ENCODE results near the gene CCDC82. TPM values are rescaled to one million over a fixed set of nuclear protein-coding genes. Genes with fewer than 3 reads are reported as not detected.

The CCDC82 gene
- total RNA-seq, 1 donor from 2014 or later: 31.8 TPM

DNA sequence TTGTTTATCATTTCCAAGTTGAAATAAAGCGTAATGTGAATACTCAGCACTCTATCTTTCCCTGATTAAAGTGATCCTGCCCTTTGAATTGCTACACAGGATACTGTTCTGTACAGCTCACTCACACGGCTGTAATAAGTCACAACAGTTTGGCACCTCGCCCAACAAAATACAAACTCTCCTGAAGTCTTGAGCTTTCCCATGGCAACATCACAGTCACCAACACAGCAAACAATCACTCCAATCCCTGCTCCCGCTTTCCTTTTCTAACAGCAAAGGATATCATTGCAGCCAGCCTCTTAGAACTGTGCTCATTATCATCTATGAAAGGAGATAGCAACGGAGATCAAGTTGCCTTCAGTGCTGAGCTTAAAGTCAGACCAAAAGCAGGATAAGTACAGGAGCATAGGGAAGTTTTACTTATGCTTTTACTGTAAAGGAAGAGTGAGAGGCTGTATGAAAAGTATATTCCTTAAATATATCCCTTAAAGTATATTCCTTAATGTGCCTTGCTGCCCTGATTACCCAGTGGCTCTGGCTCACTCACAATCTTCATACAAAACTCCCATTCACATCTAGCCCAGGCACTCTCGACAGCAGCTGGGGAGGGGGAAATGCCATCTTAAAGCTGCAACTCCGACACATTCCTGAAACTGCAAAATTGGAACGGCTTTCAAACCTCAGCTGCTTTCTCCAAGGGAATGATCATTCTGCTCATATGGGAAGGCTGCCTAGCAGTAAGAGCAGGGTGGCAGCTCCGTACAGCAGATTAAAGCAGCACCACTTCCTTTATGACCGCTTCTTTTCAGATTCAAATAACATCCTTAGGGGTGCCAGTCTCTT lies 82.6 kb downstream of the CCDC82 start:
- DNase-seq (ENCODE audit: low spot score): peak; percentile 89

DNA sequence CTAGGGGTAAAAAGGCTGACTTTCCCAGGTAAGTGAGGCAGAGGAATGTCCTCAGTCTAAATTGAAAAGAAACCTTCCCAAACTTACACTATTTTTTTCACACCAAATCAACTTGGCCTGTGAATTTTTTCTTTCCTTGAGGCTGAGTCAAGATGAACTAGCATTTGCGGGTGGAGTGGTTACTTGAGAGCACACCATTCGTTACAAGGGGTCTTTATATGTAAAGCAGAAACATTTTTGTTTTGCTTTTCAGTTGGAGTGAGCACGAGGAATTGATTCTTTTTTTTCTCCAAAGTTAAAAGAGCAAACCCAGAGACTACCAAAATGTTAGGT lies 83.1 kb downstream of the CCDC82 start:
- DNase-seq (ENCODE audit: low spot score): no peak

- DNase-seq (ENCODE audit: low spot score): no peak
Measured at GRCh38 chr11:96306071-96306470, 83.6 kb downstream of the CCDC82 start.

- DNase-seq (ENCODE audit: low spot score): no peak
Measured at GRCh38 chr11:96303980-96304379, 85.7 kb downstream of the CCDC82 start.

DNA sequence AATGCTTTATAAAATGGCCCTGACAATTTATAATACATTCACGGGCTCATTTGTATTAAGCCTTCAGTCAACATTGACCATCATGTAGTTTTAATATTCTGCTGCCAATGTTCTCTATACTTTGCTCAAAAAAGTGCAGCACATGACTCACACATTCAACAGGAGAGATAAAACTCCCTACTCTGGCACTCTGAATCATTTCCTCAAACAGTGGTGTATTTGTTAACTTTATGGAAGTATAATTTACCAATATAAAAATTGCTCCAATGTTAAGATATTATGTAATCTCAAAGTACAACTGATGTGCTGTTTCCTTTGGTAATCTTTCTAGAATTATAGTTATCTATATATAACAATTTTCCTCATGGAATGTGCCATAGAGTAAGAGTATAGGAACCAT lies 86.6 kb downstream of the CCDC82 start:
- DNase-seq (ENCODE audit: low spot score): no peak

Other genes starting within 250 kb of the CCDC82 start
- 35.8 TPM for gene MAML2, start 46.7 kb downstream of the CCDC82 start, total RNA-seq
- 12.2 TPM for gene JRKL, start 101 bp upstream of the CCDC82 start, total RNA-seq

Measured in ureter (tissue), 1 donor.